Ascending aorta (tissue), 2 donors: ENCODE measurements around the gene SGSM2. TPM values are rescaled to one million over a fixed set of nuclear protein-coding genes. Genes with fewer than 3 reads are reported as not detected.

Experiments
- DNase-seq, 2 donors: peaks; one replicate each; pipeline ENCODE4 v3.0.0-alpha.2; 2019; ENCODE audit warnings: low spot score in 2 of 2
- H3K27ac ChIP-seq, 2 donors: fragments of 200-600 bp; sonication (generic); one replicate each; pipeline ENCODE4 v1.5.1; 2016 to 2017; ENCODE audit warnings: mild to moderate bottlenecking in 1 of 2
- H3K27me3 ChIP-seq: fragments of 200-600 bp; sonication (generic); one replicate; pipeline ENCODE4 v1.5.1; 2017
- H3K36me3 ChIP-seq, 2 donors: fragments of 200-600 bp; sonication (generic); one replicate each; pipeline ENCODE4 v1.5.1; 2016
- H3K4me1 ChIP-seq, 2 donors: fragments of 200-600 bp; sonication (generic); one replicate each; pipeline ENCODE4 v1.5.1; 2016 to 2017; ENCODE audit warnings: mild to moderate bottlenecking in 1 of 2
- H3K4me3 ChIP-seq, 2 donors: fragments of 200-600 bp; sonication (generic); one replicate each; pipeline ENCODE4 v1.5.1; 2016 to 2017; ENCODE audit warnings: mild to moderate bottlenecking in 1 of 2
- H3K9me3 ChIP-seq, 2 donors: fragments of 200-600 bp; sonication (generic); one replicate each; pipeline ENCODE4 v1.5.1; 2016
- intact Hi-C: fragments of 100-400 bp; cut with DNase I; formaldehyde crosslinking; loops from one replicate; pipeline ENCODE4 v1.15.1; 2023
- total RNA-seq: library from RNA; depleted of rRNA; stranded (reverse); fragments of >200 nt; gene quantifications from one replicate; pipeline ENCODE4 v1.1.0, GENCODE V29; 2016
- TF ChIP-seq, protein P1 (sequence below), 3 experiments: fragments of 200-600 bp in 2 of 3; fragments of 450-650 bp in 1 of 3; sonication (generic) in 2 of 3; IDR thresholded peaks; one replicate each; pipeline ENCODE4 v1.5.1; 2016 to 2019; ENCODE audit warnings: antibody characterized with exemption in 3 of 3, mild to moderate bottlenecking in 1 of 3, moderate library complexity in 1 of 3

Gene SGSM2
- total RNA-seq, 1 donor from 2014 or later = 127 TPM

DNA sequence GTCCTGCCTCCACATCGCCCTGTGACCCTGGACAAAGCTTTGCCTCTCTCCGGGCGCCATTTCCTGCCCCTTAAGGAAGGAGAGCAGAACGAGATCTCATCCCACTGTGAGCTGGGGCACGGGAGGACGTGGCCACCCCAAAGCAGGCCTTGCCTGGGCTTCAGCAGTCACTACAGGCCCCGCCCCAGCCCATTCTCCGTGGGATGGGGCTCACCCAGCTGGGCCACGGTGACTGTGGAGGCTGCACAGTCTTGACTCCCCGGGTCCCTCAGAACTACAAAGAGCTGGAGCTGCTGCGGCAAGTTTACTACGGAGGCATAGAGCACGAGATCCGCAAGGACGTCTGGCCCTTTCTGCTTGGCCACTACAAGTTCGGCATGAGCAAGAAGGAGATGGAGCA is 35.4 kb downstream of the SGSM2 start:
- H3K9me3 ChIP-seq = no peaks in the 10 kb centered on the region
- H3K27me3 ChIP-seq = no peaks in the 10 kb centered on the region
- TF ChIP-seq, protein P1, sequence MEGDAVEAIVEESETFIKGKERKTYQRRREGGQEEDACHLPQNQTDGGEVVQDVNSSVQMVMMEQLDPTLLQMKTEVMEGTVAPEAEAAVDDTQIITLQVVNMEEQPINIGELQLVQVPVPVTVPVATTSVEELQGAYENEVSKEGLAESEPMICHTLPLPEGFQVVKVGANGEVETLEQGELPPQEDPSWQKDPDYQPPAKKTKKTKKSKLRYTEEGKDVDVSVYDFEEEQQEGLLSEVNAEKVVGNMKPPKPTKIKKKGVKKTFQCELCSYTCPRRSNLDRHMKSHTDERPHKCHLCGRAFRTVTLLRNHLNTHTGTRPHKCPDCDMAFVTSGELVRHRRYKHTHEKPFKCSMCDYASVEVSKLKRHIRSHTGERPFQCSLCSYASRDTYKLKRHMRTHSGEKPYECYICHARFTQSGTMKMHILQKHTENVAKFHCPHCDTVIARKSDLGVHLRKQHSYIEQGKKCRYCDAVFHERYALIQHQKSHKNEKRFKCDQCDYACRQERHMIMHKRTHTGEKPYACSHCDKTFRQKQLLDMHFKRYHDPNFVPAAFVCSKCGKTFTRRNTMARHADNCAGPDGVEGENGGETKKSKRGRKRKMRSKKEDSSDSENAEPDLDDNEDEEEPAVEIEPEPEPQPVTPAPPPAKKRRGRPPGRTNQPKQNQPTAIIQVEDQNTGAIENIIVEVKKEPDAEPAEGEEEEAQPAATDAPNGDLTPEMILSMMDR (IDR thresholded peaks at IDR 0.05) = no peak
- H3K36me3 ChIP-seq = peaks cover 31 to 69% of the 10 kb centered on the region in 2 donors
- H3K4me3 ChIP-seq = no peak overlapping the region
- intact Hi-C loops = no loop called here
- H3K27ac ChIP-seq = no peak overlapping the region
- DNase-seq = no peak
- H3K4me1 ChIP-seq = no peaks in the 10 kb centered on the region

DNA sequence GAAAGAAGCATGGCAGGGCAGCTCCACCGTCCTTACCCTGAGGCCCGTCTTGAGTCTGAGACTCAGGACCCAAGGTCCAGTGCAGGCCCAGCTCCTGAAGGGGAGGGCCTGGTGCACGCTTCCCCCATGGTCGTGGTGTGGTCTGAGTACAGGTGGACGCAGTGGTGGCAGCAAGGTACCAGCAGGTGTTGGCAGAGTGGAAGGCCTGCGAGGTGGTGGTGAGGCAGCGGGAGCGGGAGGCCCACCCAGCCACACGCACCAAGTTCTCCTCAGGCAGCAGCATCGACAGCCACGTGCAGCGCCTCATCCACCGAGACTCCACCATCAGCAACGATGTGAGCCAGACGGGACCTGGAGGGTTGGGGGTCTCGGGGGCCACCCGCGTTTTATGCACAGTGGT is 35.9 kb downstream of the SGSM2 start:
- Histone ChIP-seq H3K27me3 (no peaks in the 10 kb centered on the region), H3K9me3 (no peaks in the 10 kb centered on the region), H3K4me1 (no peaks in the 10 kb centered on the region), H3K36me3 (peaks cover 34 to 70% of the 10 kb centered on the region in 2 donors), H3K4me3 (no peak overlapping the region), H3K27ac (no peak overlapping the region)
- intact Hi-C loops = no loop called here
- no peak for DNase-seq
- TF ChIP-seq, protein P1 (IDR thresholded peaks at IDR 0.05) = no peak

DNA sequence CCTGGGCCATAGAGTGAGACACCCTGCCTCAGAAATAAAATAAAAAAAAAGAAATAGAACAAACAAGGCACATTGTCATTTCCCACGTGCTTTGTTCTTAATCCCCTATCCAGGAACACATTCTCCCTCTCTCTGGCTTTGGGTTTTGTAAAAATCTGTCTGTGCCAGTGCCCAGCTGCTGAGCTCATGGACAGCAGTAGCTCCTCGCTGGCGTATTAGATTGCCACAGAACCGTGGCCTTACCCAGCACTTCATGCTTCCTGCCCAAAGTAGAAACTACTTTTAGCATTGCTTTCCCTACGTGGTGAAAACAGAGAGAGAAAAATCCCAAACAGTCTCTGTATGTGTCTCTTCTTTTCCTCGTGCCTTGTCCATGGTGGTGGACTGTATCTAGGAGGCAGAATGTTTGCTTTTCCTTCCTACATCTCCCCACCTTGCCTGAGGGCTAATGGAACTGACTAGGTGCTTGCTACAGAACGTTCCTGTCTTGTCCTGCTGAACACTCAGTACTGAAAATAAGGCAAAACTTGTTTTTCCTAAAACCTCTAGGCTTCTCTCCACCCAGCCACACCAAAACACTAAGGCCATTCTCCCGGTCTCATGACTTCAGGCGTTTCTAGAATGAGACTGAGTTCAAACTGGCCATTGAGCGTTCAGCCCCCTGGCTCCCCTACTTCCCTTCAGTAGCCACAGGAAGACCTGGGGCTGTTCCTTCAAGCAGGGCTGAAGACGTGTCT is 37.4 kb downstream of the SGSM2 start:
- Histone ChIP-seq H3K27me3 (no peaks in the 10 kb centered on the region), H3K27ac (no peak overlapping the region), H3K4me1 (no peaks in the 10 kb centered on the region), H3K9me3 (no peaks in the 10 kb centered on the region), H3K4me3 (no peak overlapping the region), H3K36me3 (peaks cover 42 to 77% of the 10 kb centered on the region in 2 donors)
- TF ChIP-seq, protein P1 (IDR thresholded peaks at IDR 0.05) = no peak
- intact Hi-C loops = no loop called here
- no peak for DNase-seq

GRCh38 chr17:2375406-2375805 is 38.1 kb downstream of the SGSM2 start:
- Histone ChIP-seq H3K9me3 (no peaks in the 10 kb centered on the region), H3K4me1 (no peaks in the 10 kb centered on the region), H3K4me3 (no peak overlapping the region), H3K27me3 (no peaks in the 10 kb centered on the region), H3K27ac (no peak overlapping the region), H3K36me3 (peaks cover 48 to 84% of the 10 kb centered on the region in 2 donors)
- DNase-seq = no peak
- TF ChIP-seq, protein P1 (IDR thresholded peaks at IDR 0.05) = no peak
- intact Hi-C loops = no loop called here

DNA sequence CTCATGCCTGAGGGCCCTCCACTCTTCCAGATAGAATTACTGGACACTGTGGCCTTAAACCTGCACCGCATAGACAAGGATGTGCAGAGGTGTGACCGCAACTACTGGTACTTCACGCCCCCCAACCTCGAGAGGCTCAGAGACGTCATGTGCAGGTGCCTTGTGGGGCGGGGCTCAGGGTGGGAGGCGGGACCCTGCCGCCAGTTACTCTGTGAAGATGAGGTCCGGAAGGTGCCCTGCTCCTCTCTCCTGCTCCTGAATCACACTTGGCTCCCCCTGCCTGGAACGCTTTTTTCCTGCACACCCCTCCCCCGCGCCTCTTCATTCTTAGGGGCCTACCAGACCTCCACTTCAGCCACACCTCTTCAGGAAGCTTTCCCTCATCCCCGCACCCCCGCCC is 38.8 kb downstream of the SGSM2 start:
- Histone ChIP-seq H3K27me3 (no peaks in the 10 kb centered on the region), H3K36me3 (peaks cover 48 to 89% of the 10 kb centered on the region in 2 donors), H3K4me3 (no peak overlapping the region), H3K27ac (no peak overlapping the region), H3K4me1 (no peaks in the 10 kb centered on the region), H3K9me3 (no peaks in the 10 kb centered on the region)
- intact Hi-C loops = no loop called here
- no peak for DNase-seq
- TF ChIP-seq, protein P1 (IDR thresholded peaks at IDR 0.05) = no peak
